HG02973 (cell line): ENCODE data around the gene UEVLD.

Source experiments
- ATAC-seq: cut with Tn5 transposase; IDR thresholded peaks from one replicate; pipeline ENCODE4 v1.9.1; 2021; ENCODE audit warnings: moderate library complexity; ENCODE audit not compliant: unreplicated experiment

UEVLD gene

GRCh38 chr11:18502352-18502751 is 86.2 kb downstream of the UEVLD start:
- no peak for ATAC-seq

GRCh38 chr11:18501629-18502028 is 86.9 kb downstream of the UEVLD start:
- ATAC-seq = no peak

GRCh38 chr11:18498039-18498438 is 90.5 kb downstream of the UEVLD start:
- no peak for ATAC-seq

GRCh38 chr11:18495703-18496102 is 92.8 kb downstream of the UEVLD start:
- ATAC-seq = no peak

GRCh38 chr11:18495271-18495670 is 93.3 kb downstream of the UEVLD start:
- ATAC-seq = no peak

- no peak for ATAC-seq
These were observed 95.2 kb downstream of the UEVLD start for GRCh38 chr11:18493310-18493709.

- no peak for ATAC-seq
These were observed 95.6 kb downstream of the UEVLD start for GRCh38 chr11:18492888-18493287.

GRCh38 chr11:18491924-18492323 is 96.6 kb downstream of the UEVLD start:
- ATAC-seq = no peak

GRCh38 chr11:18490736-18491485 is 97.6 kb downstream of the UEVLD start:
- ATAC-seq = no peak

- ATAC-seq = no peak
These were observed 98.2 kb downstream of the UEVLD start for GRCh38 chr11:18490319-18490718.

GRCh38 chr11:18485913-18486528 is 102.5 kb downstream of the UEVLD start:
- ATAC-seq = no peak
